WTC11 (cell line): ENCODE data around the gene ZNF142. TPM values are rescaled to one million over a fixed set of nuclear protein-coding genes. Genes with fewer than 3 reads are reported as not detected.

Source experiments
- ATAC-seq: fragments of 200-7000 bp; cut with Tn5 transposase; 2 replicates; pipeline ENCODE4 v1.10.0; 2021; ENCODE audit warnings: mild to moderate bottlenecking, moderate library complexity
- CTCF ChIA-PET: fragments of 300-600 bp; sonication (Branson Sonifier 250); formaldehyde crosslinking; loops from one replicate; lab custom pipeline; 2021; ENCODE audit warnings: antibody characterized with exemption; lab: Charles Lee
- POLR2A ChIA-PET: fragments of 350-600 bp; sonication (Branson Sonifier 250); formaldehyde crosslinking; loops from one replicate; lab custom pipeline; 2021; ENCODE audit warnings: antibody characterized with exemption; lab: Charles Lee
- DNase-seq: peaks from one replicate; pipeline ENCODE4 v3.0.0; 2021; ENCODE audit warnings: low spot score
- H3K27ac Mint-ChIP-seq: 2 replicates; pipeline ENCODE4 v1.8.0; 2021; ENCODE audit warnings: mixed read lengths
- H3K27me3 Mint-ChIP-seq: 2 replicates; pipeline ENCODE4 v1.8.0; 2021; ENCODE audit warnings: low read depth, mild to moderate bottlenecking, moderate library complexity, mixed read lengths
- H3K36me3 Mint-ChIP-seq: 2 replicates; pipeline ENCODE4 v1.8.0; 2021; ENCODE audit warnings: mixed read lengths
- H3K4me1 Mint-ChIP-seq: 2 replicates; pipeline ENCODE4 v1.8.0; 2022; ENCODE audit warnings: mixed read lengths
- H3K4me3 Mint-ChIP-seq: 2 replicates; pipeline ENCODE4 v1.8.0; 2021; ENCODE audit warnings: mild to moderate bottlenecking, moderate library complexity, mixed read lengths
- H3K9me3 Mint-ChIP-seq: 2 replicates; pipeline ENCODE4 v1.8.0; 2021; ENCODE audit warnings: mixed read lengths
- AFF4 ChIP-seq: sonication (generic); formaldehyde crosslinking; IDR thresholded peaks from 2 replicates; pipeline ENCODE4 v1.8.1; 2023; ENCODE audit warnings: mild to moderate bottlenecking, missing genetic modification reagents, borderline replicate concordance
- CBFB ChIP-seq: sonication (generic); formaldehyde crosslinking; IDR thresholded peaks from 2 replicates; pipeline ENCODE4 v1.8.1; 2022; ENCODE audit warnings: mild to moderate bottlenecking, low read depth, missing genetic modification reagents
- FOXJ3 ChIP-seq: sonication (generic); formaldehyde crosslinking; IDR thresholded peaks from 2 replicates; pipeline ENCODE4 v1.9.0; 2021; ENCODE audit warnings: missing genetic modification reagents, mild to moderate bottlenecking, borderline replicate concordance
- JUN ChIP-seq: sonication (generic); formaldehyde crosslinking; IDR thresholded peaks from 2 replicates; pipeline ENCODE4 v1.8.0; 2023; ENCODE audit warnings: mild to moderate bottlenecking, missing genetic modification reagents
- MLX ChIP-seq: sonication (generic); formaldehyde crosslinking; IDR thresholded peaks from 2 replicates; pipeline ENCODE4 v1.8.1; 2023; ENCODE audit warnings: mild to moderate bottlenecking, missing genetic modification reagents, moderate library complexity
- MYBL2 ChIP-seq: sonication (generic); formaldehyde crosslinking; IDR thresholded peaks from 2 replicates; pipeline ENCODE4 v1.8.1; 2023; ENCODE audit warnings: mild to moderate bottlenecking, moderate library complexity, missing genetic modification reagents
- RELA ChIP-seq: sonication (generic); formaldehyde crosslinking; IDR thresholded peaks from 2 replicates; pipeline ENCODE4 v1.8.1; 2022; ENCODE audit warnings: missing genetic modification reagents, mild to moderate bottlenecking, borderline replicate concordance
- SMAD3 ChIP-seq: sonication (generic); formaldehyde crosslinking; IDR thresholded peaks from 2 replicates; pipeline ENCODE4 v1.8.0; 2022; ENCODE audit warnings: missing genetic modification reagents, mild to moderate bottlenecking, borderline replicate concordance
- TCF7 ChIP-seq: sonication (generic); formaldehyde crosslinking; IDR thresholded peaks from 2 replicates; pipeline ENCODE4 v1.8.0; 2022; ENCODE audit warnings: mild to moderate bottlenecking, low read depth, missing genetic modification reagents, moderate library complexity
- TEAD1 ChIP-seq: sonication (generic); formaldehyde crosslinking; IDR thresholded peaks from 2 replicates; pipeline ENCODE4 v1.8.0; 2022; ENCODE audit warnings: mild to moderate bottlenecking, missing genetic modification reagents
- TP53 ChIP-seq: sonication (generic); formaldehyde crosslinking; IDR thresholded peaks from 2 replicates; pipeline ENCODE4 v1.8.1; 2023; ENCODE audit warnings: mild to moderate bottlenecking, missing genetic modification reagents
- ZBTB21 ChIP-seq: sonication (generic); formaldehyde crosslinking; IDR thresholded peaks from 2 replicates; pipeline ENCODE4 v1.8.1; 2023; ENCODE audit warnings: mild to moderate bottlenecking, missing genetic modification reagents, borderline replicate concordance
- ZNF532 ChIP-seq: fragments of 250-450 bp; sonication (Bioruptor Pico); IDR thresholded peaks from 2 replicates; pipeline ENCODE4 v1.9.0; 2021; ENCODE audit warnings: mild to moderate bottlenecking, borderline replicate concordance
- total RNA-seq: library from RNA; stranded (reverse); gene quantifications from 3 replicates; pipeline ENCODE4 v1.2.3, GENCODE V29; 2021
- TF ChIP-seq, protein P1 (sequence below): sonication (generic); formaldehyde crosslinking; IDR thresholded peaks from 2 replicates; pipeline ENCODE4 v1.8.1; 2022; ENCODE audit warnings: low read depth, mild to moderate bottlenecking, moderate library complexity, missing genetic modification reagents, borderline replicate concordance
- TF ChIP-seq, protein P2 (sequence below): fragments of 250-450 bp; sonication (Bioruptor Pico); IDR thresholded peaks from 2 replicates; pipeline ENCODE4 v1.9.0; 2021; ENCODE audit warnings: mild to moderate bottlenecking
- TF ChIP-seq, protein P3 (sequence below): sonication (generic); formaldehyde crosslinking; IDR thresholded peaks from 2 replicates; pipeline ENCODE4 v1.8.1; 2022; ENCODE audit warnings: mild to moderate bottlenecking, missing genetic modification reagents, moderate library complexity, borderline replicate concordance
- TF ChIP-seq, protein P4 (sequence below): sonication (generic); formaldehyde crosslinking; IDR thresholded peaks from 2 replicates; pipeline ENCODE4 v1.8.1; 2022; ENCODE audit warnings: missing genetic modification reagents, borderline replicate concordance

ZNF142 gene
- total RNA-seq, 1 experiment from 2014 or later, result 33.5 TPM

DNA sequence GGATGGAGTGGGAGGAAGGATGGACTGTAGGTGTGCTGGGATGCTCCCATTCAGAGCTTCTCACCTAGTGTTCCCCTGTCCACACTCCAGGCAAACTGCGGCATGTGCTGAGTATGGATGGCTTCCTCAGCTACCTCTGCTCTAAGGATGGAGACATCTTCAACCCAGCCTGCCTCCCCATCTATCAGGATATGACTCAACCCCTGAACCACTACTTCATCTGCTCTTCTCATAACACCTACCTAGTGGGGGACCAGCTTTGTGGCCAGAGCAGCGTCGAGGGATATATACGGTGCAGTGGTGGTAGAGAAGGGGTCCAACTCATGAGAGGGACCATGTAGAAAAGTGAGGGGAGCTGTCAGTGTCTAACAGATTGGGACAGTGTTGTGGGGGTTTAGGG, 31.5 kb downstream of the ZNF142 start (continued):
- TF ChIP-seq AFF4 (CRISPR knock-in tag) (no peak), SMAD3 (CRISPR knock-in tag) (no peak), JUN (CRISPR knock-in tag) (no peak), CBFB (CRISPR knock-in tag) (no peak)

DNA sequence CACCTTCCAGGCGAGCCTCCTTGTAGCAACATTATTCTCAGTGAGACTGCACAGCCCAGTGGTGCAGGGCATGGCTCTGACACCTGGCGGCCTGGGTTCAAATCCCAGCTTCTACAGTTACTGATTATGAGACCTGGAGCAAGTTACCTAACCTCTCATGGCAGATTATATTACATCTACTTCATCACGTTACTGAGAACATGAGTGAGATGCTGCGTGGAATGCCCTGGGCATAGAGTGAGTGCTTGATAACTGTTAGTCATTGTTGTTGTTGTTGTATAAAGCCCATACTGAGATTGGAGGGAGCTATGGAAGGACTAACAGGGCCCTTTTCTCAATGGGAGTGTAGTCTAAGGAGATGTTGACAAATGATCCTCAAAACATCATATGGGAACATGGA, 33.1 kb downstream of the ZNF142 start:
- Mint-ChIP-seq H3K36me3 (no peaks in the 10 kb centered on the region), H3K9me3 (no peaks in the 10 kb centered on the region), H3K4me3 (no peak overlapping the region), H3K27me3 (no peaks in the 10 kb centered on the region), H3K27ac (no peak overlapping the region), H3K4me1 (peaks cover 3% of the 10 kb centered on the region)
- ChIA-PET CTCF (interaction anchor here (1.5 kb wide), 1 partner anchor 19 kb away, joined by 3 read pairs; the partner anchor contains the start of gene PLCD4), POLR2A (interaction anchor here (0.7 kb wide), 1 partner anchor 150 kb away, joined by 3 read pairs; no protein-coding TSS in a partner anchor)
- TF ChIP-seq, protein P1, sequence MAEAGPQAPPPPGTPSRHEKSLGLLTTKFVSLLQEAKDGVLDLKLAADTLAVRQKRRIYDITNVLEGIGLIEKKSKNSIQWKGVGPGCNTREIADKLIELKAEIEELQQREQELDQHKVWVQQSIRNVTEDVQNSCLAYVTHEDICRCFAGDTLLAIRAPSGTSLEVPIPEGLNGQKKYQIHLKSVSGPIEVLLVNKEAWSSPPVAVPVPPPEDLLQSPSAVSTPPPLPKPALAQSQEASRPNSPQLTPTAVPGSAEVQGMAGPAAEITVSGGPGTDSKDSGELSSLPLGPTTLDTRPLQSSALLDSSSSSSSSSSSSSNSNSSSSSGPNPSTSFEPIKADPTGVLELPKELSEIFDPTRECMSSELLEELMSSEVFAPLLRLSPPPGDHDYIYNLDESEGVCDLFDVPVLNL (CRISPR knock-in tag), result no peak
- TF ChIP-seq FOXJ3 (CRISPR knock-in tag), result no peak
- DNase-seq (no peak), ATAC-seq (no peak)

DNA sequence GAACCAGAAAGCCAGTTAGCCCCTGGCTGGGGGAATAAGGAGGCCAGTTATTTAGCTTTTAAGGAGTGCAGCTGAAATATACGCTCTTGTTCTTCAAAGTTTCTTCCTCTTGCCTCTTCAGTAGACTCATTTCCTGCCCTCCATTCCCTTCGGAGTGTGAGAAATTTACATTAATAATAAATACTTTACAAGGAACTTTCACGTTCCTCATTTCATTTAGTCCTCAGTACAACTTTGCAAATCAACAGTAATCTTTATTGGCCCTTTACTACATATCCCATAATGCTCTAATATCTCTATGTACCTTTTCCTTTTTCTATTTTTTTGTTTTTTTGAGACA, 36.1 kb downstream of the ZNF142 start:
- Mint-ChIP-seq H3K36me3 (no peaks in the 10 kb centered on the region), H3K4me1 (peaks cover 3% of the 10 kb centered on the region), H3K27me3 (no peaks in the 10 kb centered on the region), H3K27ac (no peak overlapping the region), H3K9me3 (no peaks in the 10 kb centered on the region), H3K4me3 (no peak overlapping the region)
- no peak for DNase-seq
- TF ChIP-seq, protein P2, sequence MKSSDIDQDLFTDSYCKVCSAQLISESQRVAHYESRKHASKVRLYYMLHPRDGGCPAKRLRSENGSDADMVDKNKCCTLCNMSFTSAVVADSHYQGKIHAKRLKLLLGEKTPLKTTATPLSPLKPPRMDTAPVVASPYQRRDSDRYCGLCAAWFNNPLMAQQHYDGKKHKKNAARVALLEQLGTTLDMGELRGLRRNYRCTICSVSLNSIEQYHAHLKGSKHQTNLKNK (CRISPR knock-in tag), result no peak
- no peak for TF ChIP-seq TCF7
- no peak for TF ChIP-seq TP53 (CRISPR knock-in tag)
- TF ChIP-seq, protein P3, sequence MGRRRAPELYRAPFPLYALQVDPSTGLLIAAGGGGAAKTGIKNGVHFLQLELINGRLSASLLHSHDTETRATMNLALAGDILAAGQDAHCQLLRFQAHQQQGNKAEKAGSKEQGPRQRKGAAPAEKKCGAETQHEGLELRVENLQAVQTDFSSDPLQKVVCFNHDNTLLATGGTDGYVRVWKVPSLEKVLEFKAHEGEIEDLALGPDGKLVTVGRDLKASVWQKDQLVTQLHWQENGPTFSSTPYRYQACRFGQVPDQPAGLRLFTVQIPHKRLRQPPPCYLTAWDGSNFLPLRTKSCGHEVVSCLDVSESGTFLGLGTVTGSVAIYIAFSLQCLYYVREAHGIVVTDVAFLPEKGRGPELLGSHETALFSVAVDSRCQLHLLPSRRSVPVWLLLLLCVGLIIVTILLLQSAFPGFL (CRISPR knock-in tag), result no peak
- no peak for TF ChIP-seq RELA (CRISPR knock-in tag)
- TF ChIP-seq ZNF532, result no peak
- TF ChIP-seq TEAD1 (CRISPR knock-in tag), result no peak
- no peak for TF ChIP-seq MYBL2
- no peak for TF ChIP-seq MLX (CRISPR knock-in tag)
- TF ChIP-seq, protein P1 (CRISPR knock-in tag), result no peak
- no peak for TF ChIP-seq ZBTB21 (CRISPR knock-in tag)
- TF ChIP-seq, protein P4, sequence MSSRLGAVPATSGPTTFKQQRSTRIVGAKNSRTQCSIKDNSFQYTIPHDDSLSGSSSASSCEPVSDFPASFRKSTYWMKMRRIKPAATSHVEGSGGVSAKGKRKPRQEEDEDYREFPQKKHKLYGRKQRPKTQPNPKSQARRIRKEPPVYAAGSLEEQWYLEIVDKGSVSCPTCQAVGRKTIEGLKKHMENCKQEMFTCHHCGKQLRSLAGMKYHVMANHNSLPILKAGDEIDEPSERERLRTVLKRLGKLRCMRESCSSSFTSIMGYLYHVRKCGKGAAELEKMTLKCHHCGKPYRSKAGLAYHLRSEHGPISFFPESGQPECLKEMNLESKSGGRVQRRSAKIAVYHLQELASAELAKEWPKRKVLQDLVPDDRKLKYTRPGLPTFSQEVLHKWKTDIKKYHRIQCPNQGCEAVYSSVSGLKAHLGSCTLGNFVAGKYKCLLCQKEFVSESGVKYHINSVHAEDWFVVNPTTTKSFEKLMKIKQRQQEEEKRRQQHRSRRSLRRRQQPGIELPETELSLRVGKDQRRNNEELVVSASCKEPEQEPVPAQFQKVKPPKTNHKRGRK (CRISPR knock-in tag), result no peak
- ChIA-PET CTCF (interaction anchor here (0.7 kb wide), 1 partner anchor 20 kb away, joined by 3 read pairs; no protein-coding TSS in a partner anchor), POLR2A (no interaction called here)
- no peak for ATAC-seq
